NCI-H526 treated with DMSO at 0.1 percent for 48 hours (cell line): ENCODE results near the gene SOCS3.

ENCODE experiments used
- DNase-seq: peaks from one replicate; lab custom pipeline; 2025; lab: John Stamatoyannopoulos, UW

The SOCS3 gene

GRCh38 chr17:78390241-78391050 is 30.6 kb upstream of the SOCS3 start:
- no peak for DNase-seq

- no peak for DNase-seq
These were observed 28.4 kb upstream of the SOCS3 start for GRCh38 chr17:78387977-78388941.

- DNase-seq: no peak
These were observed 24.8 kb upstream of the SOCS3 start for GRCh38 chr17:78384479-78385175.

- no peak for DNase-seq
These were observed 24.0 kb upstream of the SOCS3 start for GRCh38 chr17:78383725-78384471.

GRCh38 chr17:78381601-78382232 is 21.8 kb upstream of the SOCS3 start:
- DNase-seq: no peak

- DNase-seq: no peak
These were observed 20.5 kb upstream of the SOCS3 start for GRCh38 chr17:78380370-78380769.

- DNase-seq: no peak
These were observed 19.2 kb upstream of the SOCS3 start for GRCh38 chr17:78379131-78379491.

- peak; percentile 31 for DNase-seq
These were observed 18.6 kb upstream of the SOCS3 start, which contains the start of gene PGS1 for GRCh38 chr17:78378225-78379130. PGS1 (plus strand) TSS chr17:78378649; CDS start chr17:78378666, 17 bp downstream.

- DNase-seq: no peak
These were observed 18.0 kb upstream of the SOCS3 start for GRCh38 chr17:78377858-78378224.

GRCh38 chr17:78376161-78376560 is 16.3 kb upstream of the SOCS3 start:
- DNase-seq: no peak

GRCh38 chr17:78375401-78376151 is 15.7 kb upstream of the SOCS3 start:
- DNase-seq: no peak

- DNase-seq: no peak
These were observed 14.9 kb upstream of the SOCS3 start for GRCh38 chr17:78374631-78375274.

- DNase-seq: no peak
These were observed 14.3 kb upstream of the SOCS3 start for GRCh38 chr17:78374189-78374588.

GRCh38 chr17:78372841-78373240 is 13.0 kb upstream of the SOCS3 start:
- DNase-seq: no peak

- DNase-seq: no peak
These were observed 11.2 kb upstream of the SOCS3 start for GRCh38 chr17:78371056-78371455.

- DNase-seq: no peak
These were observed 10.0 kb upstream of the SOCS3 start for GRCh38 chr17:78369791-78370381.

GRCh38 chr17:78368854-78369495 is 9.1 kb upstream of the SOCS3 start:
- no peak for DNase-seq

GRCh38 chr17:78368348-78368747 is 8.5 kb upstream of the SOCS3 start:
- DNase-seq: no peak
